Stimulated activated CD8-positive, alpha-beta memory T cell treated with anti-CD3 and anti-CD28 coated beads, Interleukin-15, amount 100 ng/mL, for 1 hour (primary cell): ENCODE data around the gene DMAC2.
"Not testable (repeated sequence)": the region's sequence is repeated elsewhere in the genome, so short reads cannot be mapped to it uniquely, and the experiment has no call there.

Experiments
- DNase-seq: peaks from one replicate; pipeline ENCODE4 v3.0.0-alpha.2; 2020; ENCODE audit warnings: low read depth

The DMAC2 gene

GRCh38 chr19:41439441-41440222 is at the start of gene DMAC2:
TSS of gene DMAC2 (minus strand) at chr19:41439912. CDS start at chr19:41439899, 13 bp downstream.
- peak; percentile 92 for DNase-seq

- not testable (repeated sequence) for DNase-seq
Measured at GRCh38 chr19:41486953-41487352, 47.2 kb upstream of the DMAC2 start.

GRCh38 chr19:41484822-41485221 is 45.1 kb upstream of the DMAC2 start:
- no peak for DNase-seq

- no peak for DNase-seq
Measured at GRCh38 chr19:41480336-41480735, 40.6 kb upstream of the DMAC2 start.

GRCh38 chr19:41479757-41480191 is 40.1 kb upstream of the DMAC2 start:
- DNase-seq, result no peak

- no peak for DNase-seq
Measured at GRCh38 chr19:41478875-41479756, 39.4 kb upstream of the DMAC2 start.

- no peak for DNase-seq
Measured at GRCh38 chr19:41478171-41478570, 38.5 kb upstream of the DMAC2 start.

- DNase-seq, result no peak
Measured at GRCh38 chr19:41476583-41476982, 36.9 kb upstream of the DMAC2 start.

- not testable (repeated sequence) for DNase-seq
Measured at GRCh38 chr19:41463257-41464256, 23.8 kb upstream of the DMAC2 start.

- DNase-seq, result no peak
Measured at GRCh38 chr19:41462497-41462896, 22.8 kb upstream of the DMAC2 start.

- DNase-seq, result no peak
Measured at GRCh38 chr19:41457241-41457640, 17.5 kb upstream of the DMAC2 start.

- no peak for DNase-seq
Measured at GRCh38 chr19:41456342-41456918, 16.7 kb upstream of the DMAC2 start.

GRCh38 chr19:41455936-41456335 is 16.2 kb upstream of the DMAC2 start:
- no peak for DNase-seq

- no peak for DNase-seq
Measured at GRCh38 chr19:41452584-41453275, 13.0 kb upstream of the DMAC2 start.

GRCh38 chr19:41449865-41450178 is 10.1 kb upstream of the DMAC2 start:
- no peak for DNase-seq

GRCh38 chr19:41449079-41449864 is 9.6 kb upstream of the DMAC2 start:
- peak; percentile 41 for DNase-seq

GRCh38 chr19:41447732-41448332 is 8.1 kb upstream of the DMAC2 start:
- DNase-seq, result no peak

GRCh38 chr19:41445575-41445974 is 5.9 kb upstream of the DMAC2 start:
- no peak for DNase-seq

- no peak for DNase-seq
Measured at GRCh38 chr19:41443813-41444455, 4.2 kb upstream of the DMAC2 start.
